Brain microvascular endothelial cell (primary cell): Measurements from ENCODE around the gene PRPF19.

ENCODE experiments used
- DNase-seq: peaks from one replicate; pipeline ENCODE4 v3.0.0-alpha.2; 2020
- H3K27ac ChIP-seq: fragments of 250-450 bp; sonication (Bioruptor Pico); 2 replicates; pipeline ENCODE4 v1.5.1; 2020; ENCODE audit warnings: mild to moderate bottlenecking, moderate library complexity
- H3K27me3 ChIP-seq: fragments of 250-450 bp; sonication (Bioruptor Pico); replicated peaks from 2 replicates; pipeline ENCODE4 v1.5.1; 2020; ENCODE audit warnings: mild to moderate bottlenecking
- H3K36me3 ChIP-seq: fragments of 250-450 bp; sonication (Bioruptor Pico); replicated peaks from 2 replicates; pipeline ENCODE4 v1.5.1; 2020; ENCODE audit warnings: mild to moderate bottlenecking
- H3K4me3 ChIP-seq: 2 replicates; pipeline ENCODE4 v1.5.1; 2011; ENCODE audit warnings: low read depth, mild to moderate bottlenecking, control low read depth, low read length, moderate library complexity
- CTCF ChIP-seq: IDR thresholded peaks from 2 replicates; pipeline ENCODE4 v1.5.1; 2011; ENCODE audit warnings: low read depth, mild to moderate bottlenecking, moderate library complexity, low read length, control low read depth, inconsistent platforms; ENCODE audit errors: missing control alignments
- in situ Hi-C: cut with HindIII; loops from 2 replicates; pipeline ENCODE4 v1.10.0; 2017; ENCODE audit warnings: low sequenced_read_pairs, low pct_ligation_motif_present

Gene PRPF19

GRCh38 chr11:60855726-60856633 is 50.4 kb downstream of the PRPF19 start, which contains the start of gene PTGDR2:
PTGDR2 (minus strand) TSS chr11:60855950; CDS start chr11:60853722, 2,228 bp downstream.
- DNase-seq: no peak
- in situ Hi-C loops: no loop called here
- Histone ChIP-seq H3K4me3 (no peak within 1 kb of the TSS), H3K27ac (no peak within 1 kb of the TSS), H3K27me3 (no peaks in the 10 kb centered on the region), H3K36me3 (peaks cover 11% of the 10 kb centered on the region)
- TF ChIP-seq CTCF: no peak

GRCh38 chr11:60854847-60855725 is 51.3 kb downstream of the PRPF19 start:
- DNase-seq: no peak
- Histone ChIP-seq H3K36me3 (peaks cover 20% of the 10 kb centered on the region), H3K4me3 (no peak overlapping the region), H3K27me3 (no peaks in the 10 kb centered on the region), H3K27ac (no peak overlapping the region)
- in situ Hi-C loops: no loop called here
- no peak for TF ChIP-seq CTCF

GRCh38 chr11:60854140-60854846 is 52.1 kb downstream of the PRPF19 start:
- H3K27ac ChIP-seq: no peak overlapping the region
- H3K4me3 ChIP-seq: no peak overlapping the region
- TF ChIP-seq CTCF: no peak
- H3K36me3 ChIP-seq: peaks cover 27% of the 10 kb centered on the region
- H3K27me3 ChIP-seq: no peaks in the 10 kb centered on the region
- no peak for DNase-seq
- in situ Hi-C loops: no loop called here

- Histone ChIP-seq H3K27me3 (no peaks in the 10 kb centered on the region), H3K27ac (no peak overlapping the region), H3K36me3 (peaks cover 37% of the 10 kb centered on the region), H3K4me3 (no peak overlapping the region)
- no peak for DNase-seq
- TF ChIP-seq CTCF: no peak
- in situ Hi-C loops: no loop called here
These were observed 53.1 kb downstream of the PRPF19 start for GRCh38 chr11:60852982-60853950.
